NCI-H526 treated with DMSO at 0.1 percent for 48 hours (cell line): ENCODE measurements around the gene PPP1R14B.

Experiments
- DNase-seq: peaks from one replicate; lab custom pipeline; 2025; lab: John Stamatoyannopoulos, UW

Gene PPP1R14B

GRCh38 chr11:64230985-64231365 lies 15.8 kb downstream of the PPP1R14B start:
- DNase-seq: no peak

- peak; percentile 97 for DNase-seq
Observed at GRCh38 chr11:64230171-64230984, 16.4 kb downstream of the PPP1R14B start, which contains the start of gene DNAJC4. Gene DNAJC4 (plus strand): TSS chr11:64230548. CDS start chr11:64230855, 307 bp downstream.

DNA sequence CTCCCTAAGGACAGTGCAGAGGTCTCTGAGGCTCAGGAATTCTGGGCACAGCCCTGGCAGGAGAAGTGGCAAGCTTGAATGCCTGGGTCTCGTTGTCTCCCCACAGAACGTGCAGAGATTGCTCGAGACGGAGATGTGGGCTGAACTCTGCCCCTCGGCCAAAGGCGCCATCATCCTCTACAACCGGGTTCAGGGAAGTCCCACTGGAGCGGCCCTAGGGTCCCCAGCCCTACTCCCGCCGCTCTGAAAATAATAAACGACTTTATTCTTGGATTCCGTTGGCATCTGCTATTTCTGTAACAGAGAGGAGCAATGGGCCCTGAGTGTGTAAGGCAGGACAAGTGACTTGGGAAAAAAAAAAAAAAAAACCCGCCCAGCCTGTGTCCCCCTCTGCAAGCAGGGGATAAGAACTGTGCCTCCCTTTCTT lies 17.0 kb downstream of the PPP1R14B start:
- DNase-seq: no peak

- no peak for DNase-seq
Observed at GRCh38 chr11:64229090-64229743, 17.5 kb downstream of the PPP1R14B start.

DNA sequence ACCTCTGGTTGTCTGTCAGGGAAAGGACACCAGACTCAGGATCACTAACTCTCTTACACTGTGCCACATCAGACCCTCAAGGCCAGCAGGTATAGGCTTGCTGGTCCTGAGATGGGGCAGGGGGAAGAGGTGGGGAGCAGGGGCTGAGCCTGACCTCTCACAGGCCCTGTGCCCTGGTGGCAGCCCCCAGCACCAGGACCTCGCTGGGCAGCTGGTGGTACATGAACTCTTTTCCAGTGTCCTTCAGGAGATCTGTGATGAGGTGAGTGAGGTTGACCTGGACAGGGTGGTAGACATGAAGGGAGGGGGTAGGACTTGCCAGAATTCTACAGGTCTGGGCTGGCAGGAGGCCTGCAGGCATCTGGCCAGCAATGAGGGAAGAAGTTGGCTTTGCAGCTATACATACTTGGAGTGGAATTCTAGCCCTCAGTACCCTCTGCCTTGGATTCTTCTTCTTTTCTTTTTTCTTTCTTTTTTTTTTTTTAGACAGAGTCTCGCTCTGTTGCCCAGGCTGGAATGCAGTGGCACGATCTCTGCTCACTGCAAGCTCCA lies 19.3 kb downstream of the PPP1R14B start:
- no peak for DNase-seq

DNA sequence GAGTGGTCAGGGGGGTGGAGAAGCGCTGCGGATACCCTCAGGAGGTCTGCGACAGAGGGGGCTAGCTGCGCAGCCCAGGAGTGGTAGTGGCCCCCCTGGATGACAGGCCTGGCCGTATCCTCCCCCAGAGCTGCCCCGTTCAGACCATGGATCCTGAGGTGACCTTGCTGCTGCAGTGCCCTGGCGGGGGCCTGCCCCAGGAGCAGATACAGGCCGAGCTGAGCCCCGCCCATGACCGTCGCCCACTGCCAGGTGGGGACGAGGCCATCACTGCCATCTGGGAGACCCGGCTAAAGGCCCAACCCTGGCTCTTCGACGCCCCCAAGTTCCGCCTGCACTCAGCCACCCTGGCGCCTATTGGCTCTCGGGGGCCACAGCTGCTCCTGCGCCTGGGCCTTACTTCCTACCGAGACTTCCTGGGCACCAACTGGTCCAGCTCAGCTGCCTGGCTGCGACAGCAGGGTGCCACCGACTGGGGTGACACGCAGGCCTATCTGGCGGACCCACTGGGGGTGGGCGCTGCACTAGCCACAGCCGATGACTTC lies 20.2 kb downstream of the PPP1R14B start:
- DNase-seq: peak; percentile 40

DNA sequence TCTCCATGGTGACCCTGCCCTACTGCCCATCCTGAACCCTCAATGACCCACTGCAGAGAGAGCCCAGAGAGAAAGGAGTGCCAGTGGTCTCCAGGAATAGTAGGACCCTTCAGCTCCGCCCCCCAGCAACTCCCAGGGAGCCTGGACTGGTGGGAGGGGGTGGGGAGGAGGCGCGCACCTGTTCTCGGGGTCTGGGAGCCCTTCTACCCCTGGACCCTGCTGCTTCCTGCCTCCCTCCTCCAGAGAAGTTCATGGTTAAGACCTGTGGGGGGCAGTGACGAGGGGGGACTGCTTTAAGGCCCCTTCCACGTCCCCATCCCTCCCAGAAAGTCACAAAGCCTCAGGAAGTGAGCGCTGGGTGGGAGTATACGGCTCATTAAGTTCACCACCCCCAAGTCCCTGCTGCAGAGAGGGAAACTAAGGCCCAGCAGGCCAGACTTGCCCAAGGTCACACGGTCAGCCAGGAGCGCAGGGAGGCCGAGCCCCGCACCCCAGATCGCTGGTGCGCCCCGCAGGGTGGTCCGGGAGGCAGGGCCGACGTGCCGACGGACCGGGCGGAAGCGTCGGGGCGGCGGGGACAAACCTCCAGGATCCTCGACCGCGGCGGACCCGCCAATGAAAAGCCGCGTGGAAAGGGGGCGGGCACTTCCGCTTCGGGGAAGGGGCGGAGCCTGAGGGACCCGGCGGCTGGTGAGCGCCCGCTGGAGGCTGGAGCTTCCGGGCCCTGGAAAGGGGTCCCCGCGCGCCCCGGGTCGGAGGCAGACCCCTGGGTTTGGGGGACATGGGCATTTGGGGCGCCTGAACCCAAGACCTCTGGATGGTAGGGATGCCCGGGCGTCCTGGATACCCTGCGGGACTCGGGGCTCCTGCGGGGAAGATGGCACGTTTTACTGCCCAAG lies 20.9 kb downstream of the PPP1R14B start, which contains the start of the genes NUDT22 and TRPT1:
NUDT22 (plus strand) TSS at position 667 of the 899 bp plus-strand sequence. CDS start 379 bp downstream, outside the sequence.
TRPT1 (minus strand) TSS at position 579 of the 899 bp plus-strand sequence; CDS start at position 253, 326 bp downstream.
- DNase-seq: peak; percentile 74

GRCh38 chr11:64224891-64225607 lies 21.7 kb downstream of the PPP1R14B start:
- no peak for DNase-seq

- DNase-seq: no peak
Observed at GRCh38 chr11:64224151-64224890, 22.4 kb downstream of the PPP1R14B start.

- no peak for DNase-seq
Observed at GRCh38 chr11:64223001-64223651, 23.6 kb downstream of the PPP1R14B start.

GRCh38 chr11:64222651-64223000 lies 24.1 kb downstream of the PPP1R14B start:
- no peak for DNase-seq

DNA sequence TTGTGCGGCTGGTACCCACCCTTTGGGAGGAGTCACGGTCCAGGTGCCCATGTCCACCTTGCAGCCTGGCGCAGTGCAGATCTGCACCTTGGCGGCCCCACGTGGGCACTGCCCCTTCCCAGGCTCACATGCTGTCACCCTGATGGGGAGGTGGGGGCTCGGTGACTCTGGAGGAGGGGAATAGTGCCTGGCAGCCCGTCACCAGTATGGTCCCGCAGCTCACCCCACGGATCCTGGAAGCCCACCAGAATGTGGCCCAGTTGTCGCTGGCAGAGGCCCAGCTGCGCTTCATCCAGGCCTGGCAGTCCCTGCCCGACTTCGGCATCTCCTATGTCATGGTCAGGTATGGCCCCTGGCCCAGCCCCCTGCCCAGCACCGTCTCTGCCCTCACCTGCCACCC lies 25.9 kb downstream of the PPP1R14B start:
- DNase-seq: no peak

GRCh38 chr11:64220271-64220670 lies 26.5 kb downstream of the PPP1R14B start:
- DNase-seq: no peak

GRCh38 chr11:64219755-64220154 lies 27.0 kb downstream of the PPP1R14B start:
- DNase-seq: no peak

DNA sequence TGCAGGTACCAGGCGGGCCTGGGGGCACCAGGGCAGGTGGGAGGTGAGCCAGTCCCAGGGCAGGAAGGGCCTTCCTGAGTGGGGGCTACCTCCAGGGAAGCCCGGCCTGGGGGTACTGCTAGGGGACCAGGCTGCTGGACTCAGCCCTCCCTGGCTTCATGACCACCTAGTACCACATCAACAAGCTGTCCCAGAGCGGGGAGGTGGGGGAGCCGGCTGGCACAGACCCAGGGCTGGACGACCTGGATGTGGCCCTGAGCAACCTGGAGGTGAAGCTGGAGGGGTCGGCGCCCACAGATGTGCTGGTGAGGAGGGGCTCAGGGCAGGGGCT lies 27.4 kb downstream of the PPP1R14B start:
- no peak for DNase-seq

- DNase-seq: no peak
Observed at GRCh38 chr11:64218628-64219353, 28.0 kb downstream of the PPP1R14B start.

DNA sequence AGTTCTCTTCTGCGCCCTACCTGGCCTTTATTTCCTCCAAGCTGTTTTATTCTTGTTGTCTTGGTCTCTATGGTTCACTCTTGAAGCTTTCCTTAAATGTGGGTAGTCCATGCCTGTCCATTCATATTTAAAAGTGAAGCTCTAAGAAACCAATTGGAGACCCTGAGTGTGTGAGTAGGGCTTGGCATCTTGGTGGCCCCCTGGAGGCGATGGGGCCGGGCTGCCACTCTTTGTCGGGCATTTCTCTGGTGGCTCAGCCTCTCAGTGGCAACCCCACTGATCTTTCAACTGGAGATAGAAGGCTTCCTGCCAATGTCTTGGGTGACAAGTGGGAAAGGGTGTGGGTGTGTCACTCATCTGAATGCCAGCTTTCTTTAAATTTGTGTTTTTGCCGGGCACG lies 29.9 kb downstream of the PPP1R14B start:
- no peak for DNase-seq

DNA sequence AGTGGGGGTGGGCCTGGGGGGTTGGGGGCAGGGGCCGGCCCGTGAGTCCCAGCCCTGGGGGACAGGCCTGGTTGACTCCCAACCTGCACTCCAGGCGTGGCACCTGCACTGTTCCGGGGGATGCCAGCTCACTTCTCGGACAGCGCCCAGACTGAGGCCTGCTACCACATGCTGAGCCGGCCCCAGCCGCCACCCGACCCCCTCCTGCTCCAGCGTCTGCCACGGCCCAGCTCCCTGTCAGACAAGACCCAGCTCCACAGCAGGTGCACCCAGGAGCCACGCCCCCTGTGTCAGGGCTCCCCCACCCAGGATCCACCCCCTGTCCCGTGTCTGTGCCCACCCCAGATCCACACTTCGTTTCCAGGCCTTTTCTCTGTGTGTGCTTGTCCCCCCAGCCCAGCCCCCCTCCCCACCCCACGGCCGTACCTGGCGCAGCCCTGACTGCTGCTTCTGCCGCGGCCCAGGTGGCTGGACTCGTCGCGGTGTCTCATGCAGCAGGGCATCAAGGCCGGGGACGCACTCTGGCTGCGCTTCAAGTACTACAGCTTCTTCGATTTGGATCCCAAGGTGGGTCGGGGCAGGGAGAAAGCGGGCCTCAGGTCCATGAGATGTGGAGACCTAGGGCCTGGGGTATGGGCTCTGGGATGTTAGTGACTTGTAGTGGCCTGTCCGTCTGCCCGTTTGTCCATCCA lies 35.4 kb downstream of the PPP1R14B start:
- DNase-seq: no peak
